Peyer's patch (tissue), 4 donors: Measurements from ENCODE around the gene CPHXL.

Experiments used
- POLR2A ChIP-seq, 2 donors: fragments of 450-650 bp; IDR thresholded peaks; one replicate each; pipeline ENCODE4 v1.5.1; 2017; ENCODE audit warnings: antibody characterized with exemption in 2 of 2, mild to moderate bottlenecking in 2 of 2, moderate library complexity in 2 of 2
- TF ChIP-seq, protein P1 (sequence below), 6 experiments: fragments of 450-650 bp in 4 of 6; fragments of 200-600 bp in 2 of 6; sonication (generic) in 1 of 6; IDR thresholded peaks; one replicate each; pipeline ENCODE4 v1.5.1; 2017 to 2019; ENCODE audit warnings: antibody characterized with exemption in 6 of 6, mild to moderate bottlenecking in 3 of 6, moderate library complexity in 1 of 6

DNA sequence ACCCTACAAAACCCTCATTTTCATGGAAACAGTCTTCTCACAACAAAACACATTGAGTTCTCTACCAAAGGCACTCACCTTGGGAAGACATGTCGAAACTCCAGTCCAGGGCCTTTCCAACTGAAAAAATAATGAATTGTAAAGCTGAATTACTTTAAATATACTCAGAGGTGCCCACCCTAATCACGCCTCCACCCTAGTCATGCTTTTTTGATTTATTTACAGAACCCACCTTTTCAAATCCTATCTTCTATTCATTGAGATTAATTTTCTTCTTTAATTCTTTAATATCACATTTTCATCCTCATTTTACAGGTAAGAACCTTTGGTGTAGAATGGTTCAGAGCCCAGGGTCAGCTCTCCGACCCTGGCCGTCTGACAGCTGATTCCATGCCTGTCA is 49.4 kb downstream of the CPHXL start, which contains the start of gene CPHXL2:
- TF ChIP-seq, protein P1, sequence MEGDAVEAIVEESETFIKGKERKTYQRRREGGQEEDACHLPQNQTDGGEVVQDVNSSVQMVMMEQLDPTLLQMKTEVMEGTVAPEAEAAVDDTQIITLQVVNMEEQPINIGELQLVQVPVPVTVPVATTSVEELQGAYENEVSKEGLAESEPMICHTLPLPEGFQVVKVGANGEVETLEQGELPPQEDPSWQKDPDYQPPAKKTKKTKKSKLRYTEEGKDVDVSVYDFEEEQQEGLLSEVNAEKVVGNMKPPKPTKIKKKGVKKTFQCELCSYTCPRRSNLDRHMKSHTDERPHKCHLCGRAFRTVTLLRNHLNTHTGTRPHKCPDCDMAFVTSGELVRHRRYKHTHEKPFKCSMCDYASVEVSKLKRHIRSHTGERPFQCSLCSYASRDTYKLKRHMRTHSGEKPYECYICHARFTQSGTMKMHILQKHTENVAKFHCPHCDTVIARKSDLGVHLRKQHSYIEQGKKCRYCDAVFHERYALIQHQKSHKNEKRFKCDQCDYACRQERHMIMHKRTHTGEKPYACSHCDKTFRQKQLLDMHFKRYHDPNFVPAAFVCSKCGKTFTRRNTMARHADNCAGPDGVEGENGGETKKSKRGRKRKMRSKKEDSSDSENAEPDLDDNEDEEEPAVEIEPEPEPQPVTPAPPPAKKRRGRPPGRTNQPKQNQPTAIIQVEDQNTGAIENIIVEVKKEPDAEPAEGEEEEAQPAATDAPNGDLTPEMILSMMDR (IDR thresholded peaks at IDR 0.05) = no peak
- no peak for TF ChIP-seq POLR2A (IDR thresholded peaks at IDR 0.05)
